Measurements from ENCODE around the gene ISCA1. TPM values are rescaled to one million over a fixed set of nuclear protein-coding genes. Genes with fewer than 3 reads are reported as not detected.
"Not testable (repeated sequence)": the region's sequence is repeated elsewhere in the genome, so short reads cannot be mapped to it uniquely, and the experiment has no call there.

Gene ISCA1
- total and polyA plus RNA-seq, 2 donors (not counting 3 experiments of a cell fraction or from before 2014, with no cell fraction given) = 14.2 to 22.2 TPM

DNA sequence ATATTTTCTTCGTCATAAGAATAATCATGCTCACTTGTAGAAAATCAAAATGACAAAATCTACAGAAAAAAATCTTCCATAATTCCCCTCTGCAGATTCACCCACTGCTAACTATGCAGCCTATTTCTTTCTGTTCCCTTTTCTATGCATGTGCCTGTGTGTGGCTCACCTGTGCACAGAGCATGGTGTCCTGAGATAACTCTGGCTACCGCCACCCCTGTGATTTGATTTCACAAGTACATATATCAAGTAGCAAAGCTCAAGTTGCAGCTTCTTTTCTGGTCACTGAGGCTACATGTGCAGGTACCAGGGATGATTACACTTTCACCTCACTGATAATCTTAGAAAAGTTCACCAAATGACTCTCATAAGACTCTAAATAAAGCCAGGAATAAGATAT lies 18.4 kb upstream of the ISCA1 start:
- intact Hi-C loops (cut with micrococcal nuclease) = no loop called here
- peaks cover 19 to 20% of the 10 kb centered on the region in 2 experiments for H3K36me3 ChIP-seq (ENCODE audit: control insufficient read depth in 2 of 2, extremely low read depth in 1 of 2, insufficient read depth in 2 of 2, low read length in 2 of 2)
- no peak for FAIRE-seq

DNA sequence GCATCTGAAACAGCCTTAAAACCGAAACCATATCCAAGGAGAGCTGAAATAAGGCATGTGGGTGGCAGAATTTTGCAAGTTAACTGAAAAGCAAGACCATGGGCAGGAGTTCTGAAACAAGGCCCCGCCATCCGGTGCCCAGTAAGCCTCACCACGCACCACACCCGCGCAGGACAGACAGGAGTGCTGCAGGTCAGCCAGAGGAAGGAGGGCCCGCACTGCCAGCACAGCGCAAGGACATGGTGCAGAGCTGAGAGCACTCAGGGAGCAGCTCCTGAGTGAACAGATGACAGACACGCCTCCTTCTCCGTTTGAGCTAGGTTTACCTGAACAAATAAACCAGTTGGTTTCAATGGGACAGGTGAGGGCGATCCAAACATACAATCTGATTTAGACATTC lies 16.5 kb upstream of the ISCA1 start:
- intact Hi-C loops (cut with micrococcal nuclease) = no loop called here

More for the DNA sequence above, 18.4 kb upstream of the ISCA1 start:
- no peak overlapping the region for H2AFZ ChIP-seq (ENCODE audit: low read depth, low read length)
- no peak for DNase-seq (ENCODE audit: low read depth, low spot score)
- H3K4me2 ChIP-seq (ENCODE audit: insufficient read depth, low read length) = no peak overlapping the region
- no peaks in the 10 kb centered on the region for H3K9me3 ChIP-seq (replicated peaks; ENCODE audit: control insufficient read depth, insufficient read depth, low read length)
- H3K4me3 ChIP-seq (replicated peaks in 1 of 3; ENCODE audit: insufficient read depth in 1 of 3, low read depth in 1 of 3, low read length in 3 of 3) = no peak overlapping the region
- no peaks in the 10 kb centered on the region for H4K20me1 ChIP-seq (replicated peaks; ENCODE audit: control insufficient read depth, extremely low read depth, insufficient read depth, low read length)
- no peak overlapping the region for H3K9ac ChIP-seq (replicated peaks; ENCODE audit: extremely low read depth, insufficient read depth, low read length)
- peaks cover 7% of the 10 kb centered on the region for H3K4me1 ChIP-seq (ENCODE audit: control insufficient read depth, extremely low read depth, insufficient read depth, low read length)
- BruUV-seq (replicated peaks) = no TSS peak
- dilution Hi-C loops (cut with MboI; ENCODE audit: extremely low pct_ligation_motif_present, low sequenced_read_pairs) = no loop called here
- H3K9me1 ChIP-seq (replicated peaks; ENCODE audit: control insufficient read depth, extremely low read depth, insufficient read depth, low read length) = no peaks in the 10 kb centered on the region
- no peak overlapping the region for H3K27ac ChIP-seq (ENCODE audit: insufficient read depth, low read depth, low read length)
- ChIA-PET CTCF (no interaction called here), POLR2A (no interaction called here)
- H3K27me3 ChIP-seq (ENCODE audit: control insufficient read depth in 2 of 2, insufficient read depth in 2 of 2, low read length in 2 of 2) = no peaks in the 10 kb centered on the region
- TF ChIP-seq FOS (IDR thresholded peaks at IDR 0.05; ENCODE audit: borderline replicate concordance, insufficient read depth, low read length) (no peak), JUN (IDR thresholded peaks at IDR 0.05; ENCODE audit: borderline replicate concordance, insufficient read depth, insufficient read length, low read depth) (no peak), GATA2 (IDR thresholded peaks at IDR 0.05; ENCODE audit: insufficient read depth, insufficient read length, low read depth, low read length) (no peak), MYC (IDR thresholded peaks at IDR 0.05; ENCODE audit: low read depth, low read length) (no peak)
- H3K79me2 ChIP-seq (ENCODE audit: control insufficient read depth, insufficient read depth, low read length) = no peaks in the 10 kb centered on the region

DNA sequence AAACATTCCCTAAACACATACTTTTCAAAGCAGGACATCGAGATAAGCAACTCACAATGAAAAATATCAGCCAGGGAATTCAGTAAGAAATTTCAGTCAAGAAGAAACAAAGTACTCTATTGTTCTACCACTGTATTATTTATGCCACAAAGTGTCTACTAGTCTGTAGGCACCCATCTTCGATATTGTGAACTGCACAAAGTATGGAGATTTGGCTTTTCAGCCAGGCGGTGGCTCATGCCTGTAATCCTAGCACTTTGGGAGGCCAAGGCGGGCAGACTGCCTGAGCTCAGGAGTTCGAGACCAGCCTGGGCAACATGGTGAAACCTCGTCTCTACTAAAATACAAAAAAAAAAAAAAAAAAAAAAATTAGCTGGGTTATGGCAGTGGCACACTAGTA lies 8.0 kb upstream of the ISCA1 start:
- H3K9me1 ChIP-seq (replicated peaks; ENCODE audit: control insufficient read depth, extremely low read depth, insufficient read depth, low read length); H3K27me3 ChIP-seq (ENCODE audit: control insufficient read depth in 2 of 2, insufficient read depth in 2 of 2, low read length in 2 of 2); H3K4me1 ChIP-seq (ENCODE audit: control insufficient read depth, extremely low read depth, insufficient read depth, low read length); H3K27ac ChIP-seq (ENCODE audit: insufficient read depth, low read depth, low read length); BruUV-seq (replicated peaks); FAIRE-seq; POLR2A ChIA-PET; H2AFZ ChIP-seq (ENCODE audit: low read depth, low read length); H3K4me3 ChIP-seq (replicated peaks in 1 of 3; ENCODE audit: insufficient read depth in 1 of 3, low read depth in 1 of 3, low read length in 3 of 3); DNase-seq (ENCODE audit: low read depth, low spot score); H3K36me3 ChIP-seq (ENCODE audit: control insufficient read depth in 2 of 2, extremely low read depth in 1 of 2, insufficient read depth in 2 of 2, low read length in 2 of 2); intact Hi-C loops (cut with micrococcal nuclease); H4K20me1 ChIP-seq (replicated peaks; ENCODE audit: control insufficient read depth, extremely low read depth, insufficient read depth, low read length); H3K79me2 ChIP-seq (ENCODE audit: control insufficient read depth, insufficient read depth, low read length); H3K4me2 ChIP-seq (ENCODE audit: insufficient read depth, low read length); H3K9ac ChIP-seq (replicated peaks; ENCODE audit: extremely low read depth, insufficient read depth, low read length); H3K9me3 ChIP-seq (replicated peaks; ENCODE audit: control insufficient read depth, insufficient read depth, low read length); dilution Hi-C loops (cut with MboI; ENCODE audit: extremely low pct_ligation_motif_present, low sequenced_read_pairs): not testable (repeated sequence)
- CTCF ChIA-PET = interaction anchor here (0.7 kb wide), 1 partner anchor 9 kb away, joined by 3 read pairs; no protein-coding TSS in a partner anchor

More for the DNA sequence above, 16.5 kb upstream of the ISCA1 start:
- no peak for TF ChIP-seq FOS (IDR thresholded peaks at IDR 0.05; ENCODE audit: borderline replicate concordance, insufficient read depth, low read length)
- no peak for TF ChIP-seq GATA2 (IDR thresholded peaks at IDR 0.05; ENCODE audit: insufficient read depth, insufficient read length, low read depth, low read length)
- Histone ChIP-seq H3K27ac (ENCODE audit: insufficient read depth, low read depth, low read length) (no peak overlapping the region), H3K4me1 (ENCODE audit: control insufficient read depth, extremely low read depth, insufficient read depth, low read length) (peaks cover 5% of the 10 kb centered on the region), H3K4me2 (ENCODE audit: insufficient read depth, low read length) (no peak overlapping the region), H3K9me1 (replicated peaks; ENCODE audit: control insufficient read depth, extremely low read depth, insufficient read depth, low read length) (no peaks in the 10 kb centered on the region), H2AFZ (ENCODE audit: low read depth, low read length) (no peak overlapping the region), H4K20me1 (replicated peaks; ENCODE audit: control insufficient read depth, extremely low read depth, insufficient read depth, low read length) (no peaks in the 10 kb centered on the region), H3K4me3 (replicated peaks in 1 of 3; ENCODE audit: insufficient read depth in 1 of 3, low read depth in 1 of 3, low read length in 3 of 3) (no peak overlapping the region), H3K9me3 (replicated peaks; ENCODE audit: control insufficient read depth, insufficient read depth, low read length) (no peaks in the 10 kb centered on the region), H3K27me3 (ENCODE audit: control insufficient read depth in 2 of 2, insufficient read depth in 2 of 2, low read length in 2 of 2) (no peaks in the 10 kb centered on the region), H3K79me2 (ENCODE audit: control insufficient read depth, insufficient read depth, low read length) (no peaks in the 10 kb centered on the region), H3K9ac (replicated peaks; ENCODE audit: extremely low read depth, insufficient read depth, low read length) (no peak overlapping the region), H3K36me3 (ENCODE audit: control insufficient read depth in 2 of 2, extremely low read depth in 1 of 2, insufficient read depth in 2 of 2, low read length in 2 of 2) (peaks cover 19 to 20% of the 10 kb centered on the region in 2 experiments)
- DNase-seq (ENCODE audit: low read depth, low spot score) (no peak), FAIRE-seq (no peak)
- BruUV-seq (replicated peaks) = no TSS peak
- dilution Hi-C loops (cut with MboI; ENCODE audit: extremely low pct_ligation_motif_present, low sequenced_read_pairs) = no loop called here
- ChIA-PET POLR2A (no interaction called here), CTCF (interaction anchor here (0.8 to 1.6 kb wide), 3 partner anchors 8 to 97 kb away, joined by 3 to 4 read pairs (median 4); no protein-coding TSS in a partner anchor)
